ENCODE results near the gene VTN. TPM values are rescaled to one million over a fixed set of nuclear protein-coding genes. Genes with fewer than 3 reads are reported as not detected.

The VTN gene
- total RNA-seq, 1 donor from 2014 or later: 128 TPM

DNA sequence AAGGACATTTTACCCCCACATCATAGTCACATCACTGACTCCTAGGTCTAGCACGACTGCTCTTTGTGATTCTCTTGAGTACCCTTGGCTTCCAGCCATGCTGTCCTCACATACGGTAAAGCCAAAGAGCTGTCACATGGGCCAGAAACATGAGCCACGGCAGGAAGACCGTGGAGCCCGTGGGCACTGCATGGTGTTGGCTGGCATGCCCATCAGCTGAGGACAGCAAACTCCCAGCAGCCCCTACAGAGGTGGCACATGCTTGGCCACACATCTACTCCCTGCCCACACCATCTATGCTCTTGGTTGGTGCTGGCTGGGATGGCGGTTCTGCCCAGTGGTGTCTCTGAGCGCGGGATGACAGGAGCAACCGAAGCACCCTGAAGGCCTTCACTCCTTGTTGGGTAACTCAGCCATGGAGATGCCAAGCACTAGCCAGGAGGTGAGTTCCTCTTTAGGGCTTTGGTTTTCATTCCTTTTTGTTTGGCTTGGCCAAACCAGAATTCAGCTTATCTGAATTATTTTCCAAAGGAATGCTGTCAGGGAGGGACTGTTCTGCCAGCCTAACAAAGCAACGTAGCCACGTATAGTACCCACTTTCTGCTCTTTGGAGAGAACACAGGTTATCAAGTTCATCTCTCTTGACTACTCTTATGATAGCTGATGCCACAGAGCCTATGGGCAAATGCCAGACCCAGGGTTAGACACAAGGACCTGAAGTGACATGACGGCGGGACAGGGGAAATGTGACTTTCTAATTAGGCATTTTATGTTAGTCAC is 24.5 kb downstream of the VTN start:
- Mint-ChIP-seq H3K36me3 (ENCODE audit: insufficient read depth) (peaks cover 9% of the 10 kb centered on the region), H3K9me3 (ENCODE audit: low read depth) (no peaks in the 10 kb centered on the region), H3K27me3 (no peaks in the 10 kb centered on the region), H3K27ac (peak overlapping the region; percentile 56), H3K4me3 (ENCODE audit: low read depth) (no peak overlapping the region), H3K4me1 (ENCODE audit: low read depth) (no peaks in the 10 kb centered on the region)
- TF ChIP-seq, protein P1, sequence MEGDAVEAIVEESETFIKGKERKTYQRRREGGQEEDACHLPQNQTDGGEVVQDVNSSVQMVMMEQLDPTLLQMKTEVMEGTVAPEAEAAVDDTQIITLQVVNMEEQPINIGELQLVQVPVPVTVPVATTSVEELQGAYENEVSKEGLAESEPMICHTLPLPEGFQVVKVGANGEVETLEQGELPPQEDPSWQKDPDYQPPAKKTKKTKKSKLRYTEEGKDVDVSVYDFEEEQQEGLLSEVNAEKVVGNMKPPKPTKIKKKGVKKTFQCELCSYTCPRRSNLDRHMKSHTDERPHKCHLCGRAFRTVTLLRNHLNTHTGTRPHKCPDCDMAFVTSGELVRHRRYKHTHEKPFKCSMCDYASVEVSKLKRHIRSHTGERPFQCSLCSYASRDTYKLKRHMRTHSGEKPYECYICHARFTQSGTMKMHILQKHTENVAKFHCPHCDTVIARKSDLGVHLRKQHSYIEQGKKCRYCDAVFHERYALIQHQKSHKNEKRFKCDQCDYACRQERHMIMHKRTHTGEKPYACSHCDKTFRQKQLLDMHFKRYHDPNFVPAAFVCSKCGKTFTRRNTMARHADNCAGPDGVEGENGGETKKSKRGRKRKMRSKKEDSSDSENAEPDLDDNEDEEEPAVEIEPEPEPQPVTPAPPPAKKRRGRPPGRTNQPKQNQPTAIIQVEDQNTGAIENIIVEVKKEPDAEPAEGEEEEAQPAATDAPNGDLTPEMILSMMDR (IDR thresholded peaks at IDR 0.05; ENCODE audit: unreplicated experiment): no peak
- no peak for DNase-seq (ENCODE audit: low spot score, unreplicated experiment)

DNA sequence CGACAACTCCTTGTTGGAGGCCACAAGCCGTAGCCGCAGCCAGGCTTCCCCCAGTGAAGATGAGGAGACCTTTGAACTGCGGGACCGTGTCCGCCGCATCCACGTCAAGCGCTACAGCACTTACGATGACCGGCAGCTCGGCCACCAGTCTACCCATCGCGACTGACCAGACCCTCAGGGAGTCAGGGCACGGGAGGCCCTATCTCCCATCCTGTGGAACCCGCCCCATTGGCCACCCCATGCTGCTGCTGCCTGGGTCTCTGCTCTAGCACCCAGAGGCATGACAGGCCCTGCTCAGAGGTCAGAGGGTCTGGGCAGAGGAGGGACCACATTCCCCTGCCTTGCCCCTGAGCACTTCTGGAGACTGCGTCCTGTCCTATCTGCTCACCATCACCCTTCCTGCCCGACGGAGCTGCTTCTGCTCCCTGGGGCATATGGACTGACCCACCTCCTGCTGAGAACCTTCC is 25.6 kb downstream of the VTN start:
- TF ChIP-seq, protein P1 (IDR thresholded peaks at IDR 0.05; ENCODE audit: unreplicated experiment): no peak
- DNase-seq (ENCODE audit: low spot score, unreplicated experiment): no peak
- Mint-ChIP-seq H3K27me3 (no peaks in the 10 kb centered on the region), H3K9me3 (ENCODE audit: low read depth) (no peaks in the 10 kb centered on the region), H3K36me3 (ENCODE audit: insufficient read depth) (peaks cover 7% of the 10 kb centered on the region), H3K27ac (no peak overlapping the region), H3K4me3 (ENCODE audit: low read depth) (no peak overlapping the region), H3K4me1 (ENCODE audit: low read depth) (no peaks in the 10 kb centered on the region)

DNA sequence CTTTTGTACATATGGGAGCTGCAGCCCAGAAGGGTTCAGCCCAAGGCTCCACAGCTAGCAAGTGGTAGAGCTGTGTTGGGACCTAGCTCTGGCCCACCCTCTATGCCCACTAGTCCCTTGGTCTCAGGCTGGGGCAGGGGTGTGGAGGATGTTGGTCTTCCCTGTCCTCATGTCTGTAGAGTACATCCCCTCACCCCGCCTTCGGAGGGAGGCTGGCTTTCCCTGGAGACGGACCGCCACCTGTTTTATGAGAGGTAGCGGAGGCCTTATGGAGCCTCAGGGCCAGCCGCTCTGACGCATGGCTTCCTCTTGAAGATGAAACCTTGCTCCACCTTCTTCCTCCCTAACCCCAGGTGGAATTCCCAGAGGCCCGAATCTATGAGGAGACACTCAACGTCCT is 26.1 kb downstream of the VTN start:
- Mint-ChIP-seq H3K27ac (no peak overlapping the region), H3K9me3 (ENCODE audit: low read depth) (no peaks in the 10 kb centered on the region), H3K4me3 (ENCODE audit: low read depth) (no peak overlapping the region), H3K27me3 (no peaks in the 10 kb centered on the region), H3K36me3 (ENCODE audit: insufficient read depth) (peaks cover 7% of the 10 kb centered on the region), H3K4me1 (ENCODE audit: low read depth) (no peaks in the 10 kb centered on the region)
- DNase-seq (ENCODE audit: low spot score, unreplicated experiment): no peak
- TF ChIP-seq, protein P1 (IDR thresholded peaks at IDR 0.05; ENCODE audit: unreplicated experiment): no peak

DNA sequence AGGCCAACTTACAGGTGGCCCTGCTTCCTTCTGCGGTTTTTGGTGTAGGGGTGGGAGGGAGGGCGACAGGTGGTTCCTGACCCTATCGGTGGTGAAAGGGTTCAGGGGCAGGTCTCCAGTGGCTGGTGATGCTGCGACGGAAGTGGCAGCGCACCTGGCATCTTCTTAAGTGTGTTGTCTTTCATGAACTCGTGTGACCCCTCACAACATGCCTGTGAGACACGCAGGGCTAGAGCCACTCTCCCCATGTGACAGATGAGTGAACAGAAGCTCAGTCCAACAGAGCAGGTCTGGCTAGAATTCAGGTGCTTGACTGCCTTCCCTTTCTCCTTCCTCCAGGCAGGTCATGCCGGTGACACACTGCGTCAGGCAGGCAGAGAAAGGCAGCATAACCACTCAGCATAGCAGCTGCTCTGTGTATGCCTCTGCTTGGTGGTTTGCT is 26.6 kb downstream of the VTN start:
- H3K36me3 Mint-ChIP-seq (ENCODE audit: insufficient read depth): peaks cover 7% of the 10 kb centered on the region
- H3K27ac Mint-ChIP-seq: no peak overlapping the region

DNA sequence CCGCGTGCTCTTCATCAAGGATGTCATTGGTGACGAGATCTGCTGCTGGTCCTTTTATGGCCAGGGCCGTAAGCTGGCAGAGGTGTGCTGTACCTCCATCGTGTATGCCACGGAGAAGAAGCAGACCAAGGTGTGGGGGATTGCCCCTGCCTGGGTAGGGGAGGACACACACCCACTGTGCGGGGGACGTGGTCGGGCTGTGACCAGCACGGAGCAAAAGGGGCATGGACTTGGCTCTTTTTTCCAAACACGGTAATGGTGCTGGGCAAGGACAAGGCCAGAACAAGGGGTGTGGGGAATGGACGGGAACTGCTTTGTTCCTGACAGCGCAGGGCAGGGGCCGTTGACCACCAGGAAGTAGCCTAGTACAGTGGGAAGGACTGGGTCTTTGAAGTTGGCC is 27.8 kb downstream of the VTN start:
- Mint-ChIP-seq H3K27ac (peak overlapping the region; percentile 59), H3K4me3 (ENCODE audit: low read depth) (no peak overlapping the region), H3K36me3 (ENCODE audit: insufficient read depth) (peaks cover 6% of the 10 kb centered on the region), H3K27me3 (no peaks in the 10 kb centered on the region), H3K4me1 (ENCODE audit: low read depth) (peaks cover 2% of the 10 kb centered on the region), H3K9me3 (ENCODE audit: low read depth) (no peaks in the 10 kb centered on the region)
- DNase-seq (ENCODE audit: low spot score, unreplicated experiment): no peak
- TF ChIP-seq, protein P1 (IDR thresholded peaks at IDR 0.05; ENCODE audit: unreplicated experiment): no peak

More for the DNA sequence above, 26.6 kb downstream of the VTN start:
- no peak for DNase-seq (ENCODE audit: low spot score, unreplicated experiment)
- H3K9me3 Mint-ChIP-seq (ENCODE audit: low read depth): no peaks in the 10 kb centered on the region
- H3K27me3 Mint-ChIP-seq: no peaks in the 10 kb centered on the region
- no peaks in the 10 kb centered on the region for H3K4me1 Mint-ChIP-seq (ENCODE audit: low read depth)
- TF ChIP-seq, protein P1 (IDR thresholded peaks at IDR 0.05; ENCODE audit: unreplicated experiment): no peak
- no peak overlapping the region for H3K4me3 Mint-ChIP-seq (ENCODE audit: low read depth)
